Fibroblast of lung (primary cell): ENCODE measurements around the gene OXA1L.

ENCODE experiments used
- EZH2 ChIP-seq: IDR thresholded peaks from 2 replicates; pipeline ENCODE4 v1.5.1; 2012; ENCODE audit warnings: low read length, control low read depth, mild to moderate bottlenecking; ENCODE audit errors: missing control alignments
- TF ChIP-seq, protein P1 (sequence below), 2 donors: IDR thresholded peaks in 1 of 2; conservative IDR thresholded peaks in 1 of 2; 1 replicate in 1 of 2; 2 replicates in 1 of 2; pipeline ENCODE4 v1.5.1; 2011 to 2012; ENCODE audit warnings: low read length in 2 of 2, control low read depth in 1 of 2, inconsistent platforms in 1 of 2, low read depth in 1 of 2, mild to moderate bottlenecking in 1 of 2

GRCh38 chr14:22723815-22724214 is 42.7 kb upstream of the OXA1L start:
- TF ChIP-seq, protein P1, sequence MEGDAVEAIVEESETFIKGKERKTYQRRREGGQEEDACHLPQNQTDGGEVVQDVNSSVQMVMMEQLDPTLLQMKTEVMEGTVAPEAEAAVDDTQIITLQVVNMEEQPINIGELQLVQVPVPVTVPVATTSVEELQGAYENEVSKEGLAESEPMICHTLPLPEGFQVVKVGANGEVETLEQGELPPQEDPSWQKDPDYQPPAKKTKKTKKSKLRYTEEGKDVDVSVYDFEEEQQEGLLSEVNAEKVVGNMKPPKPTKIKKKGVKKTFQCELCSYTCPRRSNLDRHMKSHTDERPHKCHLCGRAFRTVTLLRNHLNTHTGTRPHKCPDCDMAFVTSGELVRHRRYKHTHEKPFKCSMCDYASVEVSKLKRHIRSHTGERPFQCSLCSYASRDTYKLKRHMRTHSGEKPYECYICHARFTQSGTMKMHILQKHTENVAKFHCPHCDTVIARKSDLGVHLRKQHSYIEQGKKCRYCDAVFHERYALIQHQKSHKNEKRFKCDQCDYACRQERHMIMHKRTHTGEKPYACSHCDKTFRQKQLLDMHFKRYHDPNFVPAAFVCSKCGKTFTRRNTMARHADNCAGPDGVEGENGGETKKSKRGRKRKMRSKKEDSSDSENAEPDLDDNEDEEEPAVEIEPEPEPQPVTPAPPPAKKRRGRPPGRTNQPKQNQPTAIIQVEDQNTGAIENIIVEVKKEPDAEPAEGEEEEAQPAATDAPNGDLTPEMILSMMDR (conservative IDR thresholded peaks at IDR 0.05 in 1 of 2, IDR thresholded peaks at IDR 0.05 in 1 of 2; ENCODE audit: low read depth in 1 of 2, low read length in 2 of 2), result no peak
- no peak for TF ChIP-seq EZH2
